Measurements from ENCODE around the gene PTPRN2.

Gene PTPRN2

DNA sequence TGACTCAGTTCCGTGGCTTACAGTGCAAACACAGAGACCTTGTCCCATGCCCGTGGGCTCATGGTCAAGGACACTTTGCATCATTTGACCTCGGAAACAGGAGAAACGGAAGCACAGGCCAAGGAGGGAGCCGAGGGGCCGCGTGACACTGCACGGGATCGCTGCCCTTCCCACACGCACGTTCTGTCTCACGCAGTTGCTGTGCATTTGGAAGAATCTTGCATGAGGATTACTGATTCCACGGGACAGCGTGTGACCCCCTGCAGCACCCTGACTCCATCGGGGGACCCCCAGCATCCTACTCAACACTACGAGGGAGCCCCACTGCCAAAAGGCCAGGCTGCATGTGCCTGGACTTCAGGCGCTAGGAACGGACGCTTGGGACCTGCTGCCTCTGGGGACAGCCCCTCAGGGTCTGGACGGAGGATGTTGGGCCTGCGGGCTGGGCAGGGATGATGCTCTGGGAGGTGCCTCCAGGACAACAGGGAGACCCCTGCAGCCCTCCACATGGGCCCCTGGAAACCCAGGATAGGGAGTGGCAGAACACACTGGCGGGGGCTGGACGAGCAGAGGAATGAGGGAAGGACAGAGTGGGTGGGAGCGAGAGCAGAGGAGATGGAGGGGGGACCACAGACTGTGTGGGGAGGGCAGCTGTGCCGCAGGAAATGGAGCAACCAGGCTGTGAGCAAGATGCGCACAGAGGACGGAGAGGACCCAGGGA, 1028.6 kb downstream of the PTPRN2 start:
- DNase-seq, result no peak

DNA sequence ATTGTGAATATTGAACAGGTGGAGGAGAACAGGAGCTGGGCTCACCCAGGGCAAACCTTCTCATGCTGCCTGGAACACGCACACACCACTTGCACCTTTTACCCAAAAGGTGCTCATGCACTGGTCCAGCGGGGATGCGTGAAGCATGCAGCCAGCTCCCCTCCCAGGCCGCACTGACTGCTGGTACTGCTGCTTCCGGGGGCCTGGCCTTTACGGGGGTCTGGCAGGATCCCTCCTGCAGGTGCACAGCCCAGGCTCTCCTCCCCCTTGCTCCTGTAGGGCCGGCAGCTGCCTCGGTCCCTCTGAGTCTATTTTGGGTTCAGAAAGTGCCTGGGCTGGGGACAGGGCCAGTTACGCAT, 1029.1 kb downstream of the PTPRN2 start:
- DNase-seq, result no peak

DNA sequence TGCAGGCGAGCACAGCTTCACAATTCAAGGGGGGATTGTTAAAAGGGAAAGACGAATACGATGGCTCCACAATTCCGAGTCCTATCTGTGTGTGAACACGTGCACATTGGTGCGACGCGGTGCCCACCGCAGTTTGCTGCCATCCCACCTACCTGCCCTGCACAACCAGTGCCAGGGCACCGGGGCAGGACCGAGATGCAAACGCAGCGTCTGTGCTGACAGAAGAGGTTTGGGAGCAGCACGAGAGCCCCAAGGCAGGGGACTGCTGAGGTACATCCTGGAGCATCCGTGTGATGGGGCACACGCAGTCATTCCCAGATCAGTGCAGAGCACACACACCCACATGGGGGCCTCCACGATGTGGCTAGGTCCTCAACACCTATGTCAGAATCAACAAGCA, 1029.6 kb downstream of the PTPRN2 start:
- no peak for DNase-seq

DNA sequence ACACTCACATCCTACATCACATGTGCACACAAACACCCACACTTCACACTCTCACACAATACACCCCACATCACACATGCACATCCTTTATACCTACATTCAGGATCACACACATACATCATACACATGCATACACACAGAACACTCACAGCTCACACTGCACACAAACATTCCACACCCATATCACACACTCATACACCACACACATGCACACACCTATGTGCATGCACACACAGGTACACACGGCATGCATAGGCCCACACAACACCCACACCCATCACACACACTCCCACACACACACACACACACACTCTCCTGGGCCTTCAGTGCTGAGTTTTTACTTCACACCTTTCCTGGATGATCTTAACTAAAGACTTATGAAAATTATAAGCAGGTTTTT, 1030.4 kb downstream of the PTPRN2 start:
- DNase-seq, result no peak

DNA sequence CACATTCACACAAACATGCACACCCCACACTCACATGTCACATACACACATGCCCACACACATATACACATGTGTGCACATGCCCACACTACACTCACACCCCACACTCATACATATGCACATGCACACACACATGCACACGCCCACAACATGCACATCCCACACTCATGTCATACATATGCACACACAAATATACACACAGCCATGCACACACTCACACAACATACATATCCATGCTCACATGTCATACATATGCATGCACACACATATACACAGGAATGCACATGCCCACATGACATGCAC, 1031.0 kb downstream of the PTPRN2 start:
- no peak for DNase-seq

DNA sequence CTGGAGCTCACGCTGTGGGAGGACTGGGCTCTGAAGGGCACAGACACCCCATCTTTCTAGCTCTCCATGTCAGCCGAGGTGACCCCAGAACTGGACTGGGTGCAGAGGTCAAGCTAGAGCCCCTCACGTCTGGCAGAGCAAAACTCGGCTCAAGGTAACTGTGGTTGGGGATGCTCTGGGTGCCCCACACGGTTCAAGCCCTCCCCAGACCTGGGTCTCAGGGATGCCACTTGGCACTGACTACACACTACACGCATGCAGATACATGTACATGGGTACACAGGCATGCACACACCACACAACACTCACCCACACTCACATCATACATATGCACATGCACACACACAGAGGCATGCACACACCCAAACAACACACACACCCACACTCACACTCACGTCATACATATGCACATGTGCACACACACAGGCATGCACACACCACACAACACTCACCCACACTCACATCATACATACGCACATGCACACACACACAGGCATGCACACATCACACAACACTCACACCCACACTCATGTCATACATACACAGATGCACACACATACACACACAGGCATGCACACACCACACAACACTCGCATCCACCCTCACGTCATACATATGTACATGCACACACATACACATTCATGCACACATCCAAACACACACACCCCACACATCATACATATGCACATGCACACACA, 1031.5 kb downstream of the PTPRN2 start:
- no peak for DNase-seq

DNA sequence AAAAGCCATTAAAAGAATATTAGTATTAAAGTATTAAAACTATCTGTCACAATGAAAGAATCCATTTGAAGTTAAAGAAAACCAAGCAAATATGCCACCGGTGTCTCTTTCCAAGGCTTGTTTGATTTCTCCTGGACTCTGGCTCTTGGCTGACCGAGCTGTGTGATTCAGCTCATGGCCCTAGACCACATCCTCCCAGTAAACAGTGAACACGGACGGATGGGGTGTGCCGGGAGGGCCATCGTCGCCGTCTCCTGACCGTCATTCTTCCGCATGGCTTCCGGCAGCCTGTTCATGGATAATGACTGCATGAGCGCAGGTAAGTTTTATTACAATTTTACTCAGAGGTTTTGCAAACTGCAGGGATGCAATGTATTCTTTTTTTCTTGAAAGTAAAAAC, 1032.3 kb downstream of the PTPRN2 start:
- DNase-seq, result no peak

DNA sequence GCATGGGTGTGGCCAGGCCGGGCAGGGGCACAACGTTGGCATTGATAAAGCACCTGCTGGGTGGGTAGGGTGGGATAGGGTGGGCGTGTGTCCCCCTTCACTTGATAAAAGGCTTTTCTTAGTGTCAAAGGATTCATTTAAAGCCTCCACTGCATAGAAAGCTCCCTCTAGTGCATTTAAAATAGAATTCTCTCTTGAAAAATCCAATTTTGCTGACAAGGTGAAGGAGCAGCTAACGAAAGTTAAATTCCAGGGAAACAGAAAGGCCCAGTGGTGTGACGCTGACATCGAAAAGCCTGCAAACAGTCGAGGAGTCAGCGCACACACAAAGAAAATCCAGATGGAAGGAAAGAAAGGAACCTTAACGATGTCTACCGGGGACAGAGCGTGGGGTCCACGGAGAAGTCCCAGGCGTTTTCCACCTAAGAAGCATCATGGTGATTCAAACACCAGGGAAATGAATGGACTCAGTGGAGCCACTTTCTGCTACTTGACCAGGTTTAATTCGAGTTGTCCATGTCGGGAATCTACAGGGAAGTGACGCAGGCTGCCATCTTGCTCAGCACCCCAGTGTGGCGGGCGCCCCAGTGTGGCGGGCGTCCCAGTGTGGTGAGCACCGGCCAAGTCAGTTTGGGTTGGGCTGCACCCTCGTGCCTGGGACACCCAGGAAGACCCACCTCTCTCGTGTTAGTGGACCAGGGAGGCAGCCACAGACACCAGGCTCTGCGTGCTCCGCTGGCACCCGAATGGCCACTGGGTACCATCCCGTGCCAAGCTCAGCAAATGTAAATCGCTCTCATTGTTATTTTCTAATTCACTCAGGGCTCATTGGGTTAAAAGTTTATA, 1033.0 kb downstream of the PTPRN2 start:
- DNase-seq, result no peak

DNA sequence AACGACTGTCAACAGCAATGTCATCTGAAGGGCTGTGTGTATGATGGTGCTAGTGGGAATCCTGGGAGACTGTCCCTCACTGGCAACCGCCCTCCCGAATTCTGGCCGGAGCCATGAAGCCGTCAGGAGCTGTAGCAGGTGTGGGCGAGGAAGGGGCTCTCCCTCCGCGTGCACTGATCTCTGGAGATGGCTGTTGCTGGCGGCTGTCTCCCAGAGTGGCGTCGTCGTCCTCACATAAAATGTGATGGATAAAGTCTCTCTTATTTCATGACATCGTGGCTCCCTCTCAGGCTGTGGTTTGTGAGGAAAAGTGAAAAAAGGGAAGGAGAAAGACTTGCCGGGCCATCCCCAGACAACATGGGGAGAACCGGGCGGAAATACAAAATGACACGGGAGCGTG, 1034.4 kb downstream of the PTPRN2 start:
- no peak for DNase-seq

DNA sequence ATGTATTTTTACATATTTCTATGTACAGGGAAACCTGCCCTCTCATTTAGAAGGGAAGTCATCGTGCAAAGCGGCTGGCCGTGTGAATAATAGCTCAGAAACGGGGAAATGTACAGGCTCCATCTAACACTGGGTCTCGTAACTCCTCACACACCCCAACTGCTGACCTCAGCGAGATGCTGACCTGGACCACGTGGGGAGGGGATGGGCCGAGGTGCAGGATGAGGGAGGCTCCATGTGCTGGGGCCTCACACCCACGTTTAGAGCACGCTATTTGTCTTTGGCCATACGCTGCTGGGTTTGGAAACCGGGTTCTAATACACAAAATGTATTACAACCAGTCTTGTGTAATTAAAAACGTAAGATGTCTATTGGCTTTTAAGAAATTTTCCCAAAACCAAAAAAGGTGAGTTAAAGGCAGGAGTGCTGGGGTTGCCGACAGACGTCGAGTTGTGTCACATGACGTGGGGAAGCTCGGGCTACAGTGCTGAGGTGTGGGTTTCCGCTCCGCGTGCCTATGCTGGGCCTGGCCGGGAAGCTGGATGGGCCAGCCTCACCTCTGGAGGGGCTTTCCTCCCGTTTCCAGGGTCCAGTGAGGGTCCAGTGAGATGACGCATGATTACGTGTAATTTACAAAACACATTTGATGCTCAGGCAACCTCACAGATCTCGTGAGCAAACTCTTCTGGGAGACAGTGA, 1035.2 kb downstream of the PTPRN2 start:
- no peak for DNase-seq

DNA sequence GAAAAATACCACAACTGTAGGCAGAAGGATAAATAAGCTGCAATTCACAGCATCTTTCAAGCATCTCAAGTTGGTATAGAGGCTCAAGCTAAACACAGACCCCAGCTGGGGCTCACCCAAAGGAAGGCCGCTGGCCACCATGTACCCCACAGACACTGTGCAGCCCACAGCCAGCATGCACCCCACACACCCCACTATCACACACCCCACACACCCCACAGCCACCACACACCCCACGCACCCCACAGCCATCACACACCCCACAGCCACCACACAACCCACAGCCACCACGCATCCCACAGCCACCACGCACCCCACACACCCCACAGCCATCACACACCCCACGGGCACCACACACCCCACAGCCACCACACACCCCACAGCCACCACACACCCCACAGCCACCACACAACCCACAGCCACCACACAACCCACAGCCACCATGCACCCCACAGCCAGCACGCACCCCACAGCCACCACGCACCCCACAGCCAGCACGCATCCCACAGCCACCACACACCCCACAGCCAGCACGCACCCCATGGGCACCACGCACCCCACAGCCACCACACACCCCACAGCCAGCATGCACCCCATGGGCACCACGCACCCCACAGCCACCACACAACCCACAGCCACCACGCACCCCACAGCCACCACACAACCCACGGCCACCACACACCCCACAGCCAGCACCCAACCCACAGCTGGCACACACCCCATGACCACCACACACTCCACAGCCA, 1036.1 kb downstream of the PTPRN2 start:
- DNase-seq, result no peak

DNA sequence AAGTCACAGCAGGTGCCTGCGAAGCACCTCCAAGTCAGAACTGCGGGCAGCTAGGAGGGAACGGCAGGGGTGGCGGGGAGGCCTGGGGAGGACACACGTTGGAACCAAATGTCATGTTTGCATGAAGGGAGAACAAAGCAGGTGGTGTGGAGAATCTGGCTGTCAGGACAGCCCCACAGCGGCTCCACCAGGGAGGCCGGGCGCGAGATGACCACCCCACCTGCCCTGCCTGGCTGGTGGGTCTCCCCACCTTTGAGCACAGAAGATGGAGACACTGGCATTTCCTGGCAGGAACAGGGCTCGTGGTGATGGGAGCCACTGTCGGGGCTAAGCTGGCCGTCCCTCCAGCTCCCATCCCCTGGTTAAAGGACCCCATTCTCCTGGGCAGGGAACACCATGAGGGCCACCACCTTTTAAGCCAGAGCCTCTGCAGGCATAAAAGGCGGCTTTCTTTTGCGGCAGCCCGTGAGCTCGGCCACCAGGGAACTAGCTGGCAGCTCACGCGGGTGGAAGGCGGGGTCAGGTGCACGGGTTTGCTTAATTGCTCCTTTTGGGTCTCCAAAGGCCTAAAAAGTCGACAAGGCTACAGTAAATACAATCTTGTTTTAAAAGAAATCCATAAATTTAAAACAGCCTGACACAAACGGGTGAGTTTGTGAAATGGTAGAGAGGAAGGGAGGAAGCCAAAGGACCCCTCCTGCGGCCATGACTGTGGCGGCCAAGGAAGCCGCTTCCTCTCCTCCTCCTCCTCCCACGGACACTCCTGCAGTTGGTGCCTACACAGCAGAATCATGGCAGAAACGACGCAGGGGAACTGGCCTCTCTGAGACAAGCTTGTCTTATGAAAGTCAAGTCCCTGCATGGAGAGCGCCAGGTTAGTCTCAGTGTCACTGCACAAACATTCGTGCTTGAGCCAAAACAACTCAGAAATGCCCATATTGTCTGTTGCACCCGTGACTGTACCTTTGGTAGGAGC, 1037.0 kb downstream of the PTPRN2 start:
- DNase-seq, result no peak

DNA sequence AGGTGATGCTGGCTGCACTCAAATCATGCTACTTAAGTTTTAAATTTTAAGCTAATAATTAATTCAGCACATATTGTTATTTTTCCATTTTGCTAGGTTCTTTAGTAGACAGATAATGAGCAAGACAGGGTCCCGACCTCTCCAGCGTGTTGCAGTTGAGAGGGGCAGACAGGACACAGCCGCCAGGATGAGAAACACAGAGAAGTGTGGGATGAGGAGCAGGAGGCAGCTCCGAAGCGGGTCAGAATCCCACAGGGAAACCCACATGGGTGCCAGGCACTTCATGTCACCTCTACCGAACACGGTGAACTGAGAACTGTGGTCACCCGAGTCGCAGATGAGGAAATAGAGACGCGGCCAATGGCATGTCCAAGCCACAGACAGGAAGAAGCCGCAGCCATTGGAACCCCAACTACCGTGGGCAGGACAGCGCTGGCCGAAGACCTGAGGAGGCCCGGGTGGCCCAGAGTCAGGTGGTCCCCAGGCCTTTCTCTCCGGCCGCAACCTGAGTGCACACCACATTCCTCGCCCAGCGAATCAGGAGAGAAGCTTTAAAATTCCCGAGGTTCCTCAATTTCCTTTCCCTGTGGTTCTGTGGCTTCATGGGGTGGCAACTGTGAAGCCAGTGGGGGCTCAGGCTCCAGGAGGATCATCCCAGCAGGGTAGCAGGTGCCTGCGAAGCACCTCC, 1037.9 kb downstream of the PTPRN2 start:
- no peak for DNase-seq

DNA sequence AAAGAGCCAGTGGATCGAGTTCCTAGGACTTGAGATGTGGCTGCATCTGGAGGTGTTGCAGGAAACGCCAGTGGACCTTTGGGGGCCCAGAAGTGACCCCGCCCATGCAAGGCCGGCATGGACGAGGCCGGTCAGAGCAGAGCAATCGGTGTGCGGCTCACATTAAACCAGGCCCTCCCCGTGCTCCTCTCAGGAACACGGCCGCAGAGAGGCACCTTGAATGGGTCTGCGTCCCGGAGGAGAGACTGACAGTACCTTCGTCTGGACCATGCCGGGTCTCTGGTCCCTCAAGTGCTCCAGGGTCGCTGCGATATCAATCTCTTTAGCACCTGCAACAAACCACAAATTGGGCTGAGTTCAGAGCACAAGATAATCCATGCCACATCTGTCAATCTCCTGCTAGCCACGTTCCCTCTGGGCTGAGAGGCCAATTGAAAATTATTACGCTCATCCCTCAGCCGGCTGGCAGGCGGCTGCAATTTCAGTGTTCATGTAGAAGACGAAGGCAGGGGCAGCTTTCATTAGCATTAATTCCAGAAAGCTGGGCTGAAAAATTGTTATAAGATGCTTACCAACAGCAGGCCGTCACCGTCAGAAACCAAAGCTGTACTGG, 1038.8 kb downstream of the PTPRN2 start:
- no peak for DNase-seq

DNA sequence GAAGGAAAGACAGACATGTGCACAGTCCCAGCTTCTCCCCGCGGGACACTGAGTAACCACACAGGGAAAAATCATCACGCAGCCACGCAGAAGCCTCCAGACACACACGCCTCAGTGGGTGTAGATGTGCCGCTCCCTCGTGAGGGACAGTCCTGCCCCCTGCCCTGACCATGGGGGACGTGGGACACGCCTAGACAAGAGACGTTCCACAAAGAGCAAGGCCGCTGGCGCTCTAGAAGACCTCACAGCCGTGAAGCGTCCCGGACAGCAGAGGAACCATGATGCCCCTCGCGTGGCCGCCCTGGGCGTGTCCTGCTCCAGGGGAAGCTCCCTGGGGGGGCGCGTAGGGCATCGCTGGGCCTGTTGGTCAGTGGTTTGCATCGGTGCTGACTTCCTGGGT, 1040.0 kb downstream of the PTPRN2 start:
- DNase-seq, result no peak

DNA sequence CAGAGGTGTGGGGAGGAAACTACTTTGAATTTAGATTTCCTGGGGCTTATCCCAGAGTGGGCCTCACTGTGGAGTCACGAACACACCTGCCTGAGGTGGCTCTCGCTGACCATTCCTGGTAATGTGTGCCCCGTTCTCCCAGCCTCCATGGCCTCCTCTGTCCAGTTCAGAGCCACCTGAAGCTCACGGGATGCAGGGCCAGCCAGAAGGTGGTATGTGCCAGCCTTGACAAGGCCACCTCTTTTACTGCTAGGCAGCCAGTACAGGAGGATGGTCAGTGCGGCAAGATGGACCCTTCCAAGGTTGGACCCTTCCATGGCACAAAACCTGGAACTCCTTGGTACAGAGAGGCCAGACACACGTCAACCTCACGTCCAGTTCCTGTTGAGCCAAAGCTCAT, 1040.5 kb downstream of the PTPRN2 start:
- no peak for DNase-seq

DNA sequence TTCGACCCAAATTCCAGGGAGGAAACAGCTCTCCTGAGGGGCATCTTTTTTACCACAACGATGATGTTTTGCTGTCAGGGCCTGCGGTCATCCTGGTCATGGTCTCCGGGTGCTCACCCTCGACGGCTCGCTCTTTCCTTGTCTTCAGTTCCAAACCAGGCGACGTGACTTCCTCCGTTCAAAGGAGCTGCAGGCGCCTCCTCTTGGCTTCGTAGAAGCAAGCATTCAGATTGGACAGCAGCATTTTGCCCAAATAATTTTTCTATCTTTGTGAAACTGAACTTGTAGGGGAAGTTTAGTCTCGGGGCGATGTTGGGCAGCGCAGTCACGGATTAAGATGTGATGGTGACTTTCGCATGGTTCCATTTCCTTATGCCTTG, 1042.0 kb downstream of the PTPRN2 start:
- DNase-seq, result no peak

DNA sequence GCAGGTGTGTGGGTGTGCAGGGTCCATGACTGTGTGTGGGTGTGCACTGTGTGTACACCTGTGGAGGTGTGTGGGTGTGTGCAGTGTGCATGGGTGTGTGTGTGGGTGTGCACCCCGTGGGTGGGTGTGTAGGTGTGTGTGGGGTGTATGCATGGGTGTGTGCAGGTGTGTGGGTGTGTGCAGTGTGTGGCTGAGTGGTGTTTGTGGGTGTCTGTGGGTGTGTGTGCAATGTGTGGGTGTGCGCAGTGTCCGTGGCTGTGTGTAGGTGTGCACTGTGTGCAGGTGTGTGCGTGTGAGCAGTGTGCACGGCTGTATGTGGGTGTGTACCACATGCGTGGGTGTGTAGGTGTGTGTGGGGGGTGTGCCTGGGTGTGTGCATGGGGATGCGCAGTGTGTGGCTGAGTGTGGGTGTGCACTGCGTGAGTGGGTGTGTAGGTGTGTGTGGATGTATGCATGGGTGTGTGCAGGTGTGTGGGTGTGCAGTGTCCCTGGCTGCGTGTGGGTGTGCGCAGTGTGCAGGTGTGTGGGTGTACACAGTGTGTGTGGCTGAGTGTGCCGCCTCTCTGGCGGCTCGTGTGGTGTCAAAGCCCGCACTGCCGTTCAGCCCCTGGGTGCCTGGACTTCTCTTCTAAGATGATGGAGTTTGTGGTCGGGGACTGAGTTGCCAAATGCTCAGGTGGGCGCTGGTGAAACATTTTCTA, 1042.5 kb downstream of the PTPRN2 start:
- DNase-seq, result no peak

DNA sequence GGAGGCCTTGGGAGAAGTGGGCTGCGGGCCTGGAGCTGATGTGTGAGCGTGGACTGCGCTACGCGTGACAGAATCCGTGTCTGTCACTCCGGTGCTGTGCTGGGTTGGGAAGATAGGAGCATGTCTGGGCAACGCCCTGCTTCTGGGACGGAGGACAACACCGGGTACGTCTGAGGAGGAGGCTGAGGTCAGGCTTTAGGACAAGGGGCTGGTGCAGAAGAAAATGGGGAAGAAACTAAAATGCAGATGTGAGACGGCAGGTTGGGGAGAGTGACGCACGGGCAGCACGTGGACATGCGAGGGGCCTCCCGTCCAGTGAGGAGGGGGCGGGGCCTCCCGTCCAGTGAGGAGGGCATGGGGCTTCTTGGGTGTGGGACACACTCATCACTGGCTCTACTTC, 1043.4 kb downstream of the PTPRN2 start:
- no peak for DNase-seq

DNA sequence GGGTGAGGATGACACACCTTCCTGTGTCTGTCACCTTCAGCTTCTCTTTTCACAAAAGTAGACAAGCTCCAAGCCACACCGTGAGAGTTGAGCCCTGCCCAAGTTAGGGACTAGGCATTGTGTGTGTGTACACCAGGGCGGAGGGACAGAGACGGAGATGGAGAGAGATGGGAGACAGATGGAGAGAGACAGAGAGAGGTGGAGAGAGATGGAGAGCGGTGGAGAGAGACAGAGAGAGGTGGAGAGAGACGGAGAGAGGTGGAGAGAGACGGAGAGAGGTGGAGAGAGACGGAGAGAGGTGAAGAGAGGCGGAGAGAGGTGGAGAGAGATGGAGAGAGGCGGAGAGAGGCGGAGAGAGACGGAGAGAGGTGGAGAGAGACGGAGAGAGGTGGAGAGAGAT, 1043.8 kb downstream of the PTPRN2 start:
- DNase-seq, result no peak

All from stimulated activated CD4-positive, alpha-beta T cell treated with anti-CD3 and anti-CD28 coated beads, Interleukin-4, amount 100 ng/mL, for 1 hour (primary cell).